ENCODE results near the gene HSF5.

Gene HSF5

GRCh38 chr17:58417300-58418092 lies 70.7 kb downstream of the HSF5 start, which contains the start of gene RNF43:
Gene RNF43, minus strand, starts transcription at chr17:58417534. Its CDS starts 1,957 bp downstream, at chr17:58415577.
- peak; percentile 76 for DNase-seq (ENCODE audit: insufficient read length, low spot score)
- no peak for TF ChIP-seq POLR2A (IDR thresholded peaks at IDR 0.05; ENCODE audit: low read depth, low read length)
- FAIRE-seq: peak; percentile 100

- TF ChIP-seq POLR2A (IDR thresholded peaks at IDR 0.05; ENCODE audit: low read depth, low read length): no peak
- no peak for FAIRE-seq
- no peak for DNase-seq (ENCODE audit: insufficient read length, low spot score)
Observed at GRCh38 chr17:58416937-58417299, 71.3 kb downstream of the HSF5 start.

- no peak for DNase-seq (ENCODE audit: insufficient read length, low spot score)
Observed at GRCh38 chr17:58416396-58416795, 71.8 kb downstream of the HSF5 start.

GRCh38 chr17:58415371-58416055 lies 72.7 kb downstream of the HSF5 start:
- TF ChIP-seq POLR2A (IDR thresholded peaks at IDR 0.05; ENCODE audit: low read depth, low read length): no peak
- no peak for DNase-seq (ENCODE audit: insufficient read length, low spot score)
- FAIRE-seq: peak; percentile 62

More at GRCh38 chr17:58416396-58416795, 71.8 kb downstream of the HSF5 start:
- FAIRE-seq: no peak
- no peak for TF ChIP-seq POLR2A (IDR thresholded peaks at IDR 0.05; ENCODE audit: low read depth, low read length)

GRCh38 chr17:58414596-58414997 lies 73.6 kb downstream of the HSF5 start:
- no peak for TF ChIP-seq POLR2A (IDR thresholded peaks at IDR 0.05; ENCODE audit: low read depth, low read length)
- DNase-seq (ENCODE audit: insufficient read length, low spot score) (no peak), FAIRE-seq (no peak)

GRCh38 chr17:58413684-58414083 lies 74.5 kb downstream of the HSF5 start:
- no peak for TF ChIP-seq POLR2A (IDR thresholded peaks at IDR 0.05; ENCODE audit: low read depth, low read length)
- FAIRE-seq: no peak
- DNase-seq (ENCODE audit: insufficient read length, low spot score): no peak

GRCh38 chr17:58412961-58413586 lies 75.1 kb downstream of the HSF5 start:
- DNase-seq (ENCODE audit: insufficient read length, low spot score): no peak
- TF ChIP-seq POLR2A (IDR thresholded peaks at IDR 0.05; ENCODE audit: low read depth, low read length): no peak
- no peak for FAIRE-seq

GRCh38 chr17:58412064-58412703 lies 76.0 kb downstream of the HSF5 start:
- no peak for TF ChIP-seq POLR2A (IDR thresholded peaks at IDR 0.05; ENCODE audit: low read depth, low read length)
- DNase-seq (ENCODE audit: insufficient read length, low spot score) (no peak), FAIRE-seq (peak; percentile 50)

GRCh38 chr17:58411408-58411894 lies 76.8 kb downstream of the HSF5 start:
- FAIRE-seq: no peak
- no peak for TF ChIP-seq POLR2A (IDR thresholded peaks at IDR 0.05; ENCODE audit: low read depth, low read length)
- DNase-seq (ENCODE audit: insufficient read length, low spot score): no peak

- peak; percentile 20 for FAIRE-seq
- no peak for DNase-seq (ENCODE audit: insufficient read length, low spot score)
- no peak for TF ChIP-seq POLR2A (IDR thresholded peaks at IDR 0.05; ENCODE audit: low read depth, low read length)
Observed at GRCh38 chr17:58410714-58411407, 77.3 kb downstream of the HSF5 start.

- TF ChIP-seq POLR2A (IDR thresholded peaks at IDR 0.05; ENCODE audit: low read depth, low read length): no peak
- DNase-seq (ENCODE audit: insufficient read length, low spot score) (no peak), FAIRE-seq (no peak)
Observed at GRCh38 chr17:58409432-58409831, 78.8 kb downstream of the HSF5 start.

- FAIRE-seq: no peak
- TF ChIP-seq POLR2A (IDR thresholded peaks at IDR 0.05; ENCODE audit: low read depth, low read length): no peak
- DNase-seq (ENCODE audit: insufficient read length, low spot score): no peak
Observed at GRCh38 chr17:58403311-58403710, 84.9 kb downstream of the HSF5 start.

- FAIRE-seq (peak; percentile 61), DNase-seq (ENCODE audit: insufficient read length, low spot score) (no peak)
- no peak for TF ChIP-seq POLR2A (IDR thresholded peaks at IDR 0.05; ENCODE audit: low read depth, low read length)
Observed at GRCh38 chr17:58402679-58403078, 85.5 kb downstream of the HSF5 start.
